GM23338 (cell line): ENCODE results near the gene RUSF1. TPM values are rescaled to one million over a fixed set of nuclear protein-coding genes. Genes with fewer than 3 reads are reported as not detected.
A peak's percentile ranks its signal among the peaks of the same experiment; 100 is the strongest.

Experiments used
- ATAC-seq: fragments of 200-7000 bp; cut with Tn5 transposase; 3 replicates; pipeline ENCODE4 v1.9.1; 2020
- DNase-seq: peaks from one replicate; pipeline ENCODE4 v3.0.0-alpha.2; 2015; ENCODE audit warnings: low spot score
- H2AFZ ChIP-seq: fragments of 200-600 bp; sonication (generic); 2 replicates; pipeline ENCODE4 v1.8.0; 2016; ENCODE audit warnings: antibody characterized with exemption, mild to moderate bottlenecking, moderate library complexity
- H3F3A ChIP-seq: fragments of 200-600 bp; sonication (generic); replicated peaks from 2 replicates; pipeline ENCODE4 v1.8.0; 2017; ENCODE audit warnings: antibody characterized with exemption, mixed run types, low read depth
- H3K27ac ChIP-seq: fragments of 200-600 bp; sonication (generic); 2 replicates; pipeline ENCODE4 v1.6.1; 2016; ENCODE audit warnings: low read depth
- H3K27me3 ChIP-seq: fragments of 200-600 bp; sonication (generic); 2 replicates; pipeline ENCODE4 v1.8.0; 2016; ENCODE audit warnings: mild to moderate bottlenecking, mixed run types, moderate library complexity; ENCODE audit not compliant: insufficient read depth
- H3K36me3 ChIP-seq: fragments of 200-600 bp; sonication (generic); 2 replicates; pipeline ENCODE4 v1.8.0; 2016; ENCODE audit warnings: mild to moderate bottlenecking; ENCODE audit not compliant: insufficient read depth
- H3K4me1 ChIP-seq: fragments of 200-600 bp; sonication (generic); 2 replicates; pipeline ENCODE4 v1.8.0; 2016; ENCODE audit warnings: mild to moderate bottlenecking, moderate library complexity; ENCODE audit not compliant: insufficient read depth
- H3K4me2 ChIP-seq: fragments of 200-600 bp; sonication (generic); 2 replicates; pipeline ENCODE4 v1.7.1; 2017; ENCODE audit warnings: mixed run types
- H3K4me3 ChIP-seq: fragments of 200-600 bp; sonication (generic); 2 replicates; pipeline ENCODE4 v1.6.1; 2016; ENCODE audit warnings: mixed run types
- H3K79me2 ChIP-seq: fragments of 200-600 bp; sonication (generic); replicated peaks from 2 replicates; pipeline ENCODE4 v1.8.0; 2017; ENCODE audit warnings: mild to moderate bottlenecking; ENCODE audit not compliant: insufficient read depth
- H3K9me2 ChIP-seq: fragments of 200-600 bp; sonication (generic); 2 replicates; pipeline ENCODE4 v1.8.0; 2017; ENCODE audit not compliant: insufficient read depth
- H4K20me1 ChIP-seq: fragments of 200-600 bp; sonication (generic); replicated peaks from 2 replicates; pipeline ENCODE4 v1.8.0; 2017; ENCODE audit warnings: mild to moderate bottlenecking; ENCODE audit not compliant: insufficient read depth
- H3K27ac Mint-ChIP-seq: 2 replicates; pipeline ENCODE4 v1.8.0; 2020; ENCODE audit warnings: inconsistent platforms, mild to moderate bottlenecking, moderate library complexity, mixed read lengths
- H3K27me3 Mint-ChIP-seq: 3 replicates; pipeline ENCODE4 v1.8.0; 2022; ENCODE audit warnings: low read depth, mild to moderate bottlenecking, moderate library complexity, mixed read lengths, inconsistent platforms; ENCODE audit not compliant: insufficient read depth, poor library complexity
- H3K36me3 Mint-ChIP-seq: 3 replicates; pipeline ENCODE4 v1.8.0; 2021; ENCODE audit warnings: low read depth, mild to moderate bottlenecking, inconsistent platforms, moderate library complexity, mixed read lengths
- H3K4me1 Mint-ChIP-seq: 3 replicates; pipeline ENCODE4 v1.8.0; 2020; ENCODE audit warnings: mild to moderate bottlenecking, inconsistent platforms, mixed read lengths
- H3K4me3 Mint-ChIP-seq: 3 replicates; pipeline ENCODE4 v1.8.0; 2021; ENCODE audit warnings: moderate library complexity, mild to moderate bottlenecking, inconsistent platforms, mixed read lengths
- H3K9me3 Mint-ChIP-seq: 3 replicates; pipeline ENCODE4 v1.8.0; 2020; ENCODE audit warnings: moderate library complexity, mild to moderate bottlenecking, inconsistent platforms, mixed read lengths
- CREB1 ChIP-seq: fragments of 250-450 bp; sonication (Bioruptor Pico); IDR thresholded peaks from 2 replicates; pipeline ENCODE4 v1.5.0; 2020; ENCODE audit warnings: low read depth, mild to moderate bottlenecking, moderate library complexity
- CTCF ChIP-seq, 2 experiments: fragments of 200-600 bp in 1 of 2; sonication (generic) in 1 of 2; conservative IDR thresholded peaks; 2 replicates each; pipeline versions ENCODE4 v1.5.1 to v1.6.1; 2016 to 2017; ENCODE audit warnings: antibody characterized with exemption in 2 of 2, low read depth in 2 of 2, mild to moderate bottlenecking in 2 of 2, moderate library complexity in 1 of 2
- ETS1 ChIP-seq: IDR thresholded peaks from 2 replicates; pipeline ENCODE4 v1.6.1; 2016; ENCODE audit warnings: antibody characterized with exemption
- EZH2phosphoT487 ChIP-seq: fragments of 200-600 bp; sonication (generic); IDR thresholded peaks from one replicate; pipeline ENCODE4 v1.8.1; 2018; ENCODE audit warnings: antibody characterized with exemption; ENCODE audit not compliant: unreplicated experiment
- JUNB ChIP-seq: IDR thresholded peaks from one replicate; pipeline ENCODE4 v1.6.1; 2016; ENCODE audit warnings: antibody characterized with exemption; ENCODE audit not compliant: unreplicated experiment
- NANOG ChIP-seq: IDR thresholded peaks from 2 replicates; pipeline ENCODE4 v1.6.1; 2016; ENCODE audit warnings: antibody characterized with exemption, borderline replicate concordance
- POLR2AphosphoS5 ChIP-seq: IDR thresholded peaks from 2 replicates; pipeline ENCODE4 v1.6.1; 2016; ENCODE audit warnings: antibody characterized with exemption, low read depth
- STAT1 ChIP-seq: IDR thresholded peaks from one replicate; pipeline ENCODE4 v1.6.1; 2016; ENCODE audit warnings: antibody characterized with exemption; ENCODE audit not compliant: unreplicated experiment
- ZNF114 ChIP-seq: fragments of 250-450 bp; sonication (Bioruptor Pico); IDR thresholded peaks from 2 replicates; pipeline ENCODE4 v1.5.0; 2020; ENCODE audit warnings: mild to moderate bottlenecking, moderate library complexity
- ZNF331 ChIP-seq: fragments of 250-450 bp; sonication (Bioruptor Pico); IDR thresholded peaks from 2 replicates; pipeline ENCODE4 v1.5.0; 2020; ENCODE audit warnings: low read depth, mild to moderate bottlenecking, moderate library complexity
- ZNF462 ChIP-seq: fragments of 250-450 bp; sonication (Bioruptor Pico); IDR thresholded peaks from 2 replicates; pipeline ENCODE4 v1.5.0; 2020; ENCODE audit warnings: mild to moderate bottlenecking, moderate library complexity
- polyA plus RNA-seq: library from polyadenylated mRNA; unstranded; fragments of >200 nt; fragmentation: Nextera tagmentation; extraction: Ambion mirVana; gene quantifications from 2 replicates; pipeline ENCODE4 v1.2.1, GENCODE V29; 2016
- total RNA-seq: library from RNA; depleted of rRNA; stranded (reverse); fragments of >200 nt; shearing (Covaris generic); gene quantifications from 2 replicates; pipeline ENCODE4 v1.2.3, GENCODE V29; 2014
- TF ChIP-seq, protein P1 (sequence below): IDR thresholded peaks from one replicate; pipeline ENCODE4 v1.6.1; 2018; ENCODE audit warnings: antibody characterized with exemption; ENCODE audit not compliant: unreplicated experiment

RUSF1 gene
- total and polyA plus RNA-seq, 2 experiments from 2014 or later = 8.9 to 36.1 TPM

DNA sequence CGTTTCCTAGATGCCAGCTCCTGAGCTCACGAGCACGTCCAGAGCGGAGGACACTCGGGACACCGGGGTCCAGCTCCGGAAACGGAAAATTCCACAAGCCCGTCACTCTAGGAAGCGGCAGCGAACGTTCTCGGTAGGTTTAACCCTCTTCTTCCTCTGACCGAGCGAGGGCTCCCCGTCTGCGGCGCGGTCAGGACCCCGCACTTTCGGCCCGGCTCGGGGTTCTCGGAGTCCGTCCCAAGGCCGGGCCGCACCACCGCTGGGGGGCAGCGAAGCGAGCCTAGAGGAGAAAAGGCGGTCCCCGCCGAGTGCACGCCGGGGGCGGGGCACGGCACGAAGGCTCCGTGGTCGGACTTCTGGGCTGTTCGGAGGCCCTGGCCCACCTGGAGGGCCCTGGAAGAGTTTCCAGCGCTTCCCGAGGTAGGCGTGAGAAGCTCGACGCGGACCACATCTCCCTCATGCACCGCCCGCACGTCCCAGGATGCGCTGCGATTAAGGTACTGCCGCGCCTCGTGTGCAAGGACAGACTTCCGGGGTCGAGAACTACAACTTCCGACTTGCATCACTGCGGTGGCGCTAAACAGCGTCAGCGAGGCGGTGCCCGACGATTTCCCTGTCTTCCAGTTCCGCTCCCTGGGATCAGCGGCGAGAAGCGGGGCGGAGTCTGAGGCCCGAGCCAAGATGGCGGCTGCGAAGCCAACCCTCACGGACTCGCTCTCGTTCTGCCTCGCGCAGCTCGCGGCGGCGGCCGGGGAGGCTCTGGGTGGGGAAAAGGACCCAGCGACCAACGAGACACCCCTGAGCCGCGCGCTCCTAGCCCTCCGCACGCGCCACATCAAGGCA lies 49.1 kb downstream of the RUSF1 start, which contains the start of gene ARMC5:
ARMC5 (plus strand) TSS at position 658 of the 843 bp plus-strand sequence; CDS start at position 682, 24 bp downstream.
- ATAC-seq (peak; percentile 75), DNase-seq (peak; percentile 99)
- TF ChIP-seq ZNF462 (CRISPR knock-in tag) (no peak), CTCF (conservative IDR thresholded peaks at IDR 0.05; ENCODE audit: low read depth in 2 of 2) (peak; percentile 40 to 50; a peak in 3 of 4 replicates), ZNF114 (no peak), CREB1 (peak; percentile 92), ZNF331 (CRISPR knock-in tag) (no peak), STAT1 (no peak), POLR2AphosphoS5 (peak; percentile 53), JUNB (no peak), ETS1 (peak; percentile 90), EZH2phosphoT487 (no peak), NANOG (no peak)
- TF ChIP-seq, protein P1, sequence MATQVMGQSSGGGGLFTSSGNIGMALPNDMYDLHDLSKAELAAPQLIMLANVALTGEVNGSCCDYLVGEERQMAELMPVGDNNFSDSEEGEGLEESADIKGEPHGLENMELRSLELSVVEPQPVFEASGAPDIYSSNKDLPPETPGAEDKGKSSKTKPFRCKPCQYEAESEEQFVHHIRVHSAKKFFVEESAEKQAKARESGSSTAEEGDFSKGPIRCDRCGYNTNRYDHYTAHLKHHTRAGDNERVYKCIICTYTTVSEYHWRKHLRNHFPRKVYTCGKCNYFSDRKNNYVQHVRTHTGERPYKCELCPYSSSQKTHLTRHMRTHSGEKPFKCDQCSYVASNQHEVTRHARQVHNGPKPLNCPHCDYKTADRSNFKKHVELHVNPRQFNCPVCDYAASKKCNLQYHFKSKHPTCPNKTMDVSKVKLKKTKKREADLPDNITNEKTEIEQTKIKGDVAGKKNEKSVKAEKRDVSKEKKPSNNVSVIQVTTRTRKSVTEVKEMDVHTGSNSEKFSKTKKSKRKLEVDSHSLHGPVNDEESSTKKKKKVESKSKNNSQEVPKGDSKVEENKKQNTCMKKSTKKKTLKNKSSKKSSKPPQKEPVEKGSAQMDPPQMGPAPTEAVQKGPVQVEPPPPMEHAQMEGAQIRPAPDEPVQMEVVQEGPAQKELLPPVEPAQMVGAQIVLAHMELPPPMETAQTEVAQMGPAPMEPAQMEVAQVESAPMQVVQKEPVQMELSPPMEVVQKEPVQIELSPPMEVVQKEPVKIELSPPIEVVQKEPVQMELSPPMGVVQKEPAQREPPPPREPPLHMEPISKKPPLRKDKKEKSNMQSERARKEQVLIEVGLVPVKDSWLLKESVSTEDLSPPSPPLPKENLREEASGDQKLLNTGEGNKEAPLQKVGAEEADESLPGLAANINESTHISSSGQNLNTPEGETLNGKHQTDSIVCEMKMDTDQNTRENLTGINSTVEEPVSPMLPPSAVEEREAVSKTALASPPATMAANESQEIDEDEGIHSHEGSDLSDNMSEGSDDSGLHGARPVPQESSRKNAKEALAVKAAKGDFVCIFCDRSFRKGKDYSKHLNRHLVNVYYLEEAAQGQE = no peak
- no peaks in the 10 kb centered on the region for H3K9me2 ChIP-seq
- H3K27ac ChIP-seq = peak within 1 kb of the TSS; percentile 93
- Mint-ChIP-seq H3K4me3 (peak within 1 kb of the TSS; percentile 89), H3K9me3 (peaks cover 4% of the 10 kb centered on the region; the same call in 2 of the 3 replicates), H3K4me1 (peaks cover 22% of the 10 kb centered on the region), H3K27me3 (peaks cover 5% of the 10 kb centered on the region), H3K36me3 (peaks cover 33% of the 10 kb centered on the region; the same call in 2 of the 3 replicates), H3K27ac (peak within 1 kb of the TSS; percentile 97)
- peaks cover 19% of the 10 kb centered on the region for H4K20me1 ChIP-seq
- no peaks in the 10 kb centered on the region for H3K27me3 ChIP-seq
- peaks cover 26% of the 10 kb centered on the region for H3K79me2 ChIP-seq
- H2AFZ ChIP-seq = peak within 1 kb of the TSS; percentile 70
- peak within 1 kb of the TSS; percentile 91 for H3K4me3 ChIP-seq
- peak within 1 kb of the TSS; percentile 99 for H3K4me2 ChIP-seq
- peaks cover 21% of the 10 kb centered on the region; the same call in 1 of the 2 replicates for H3K4me1 ChIP-seq
- no peaks in the 10 kb centered on the region for H3K36me3 ChIP-seq
- peaks cover 4% of the 10 kb centered on the region; the same call in 1 of the 2 replicates for H3F3A ChIP-seq
